GM19043 (cell line): ENCODE data around the gene ZNF691.
"Not testable (repeated sequence)": the region's sequence is repeated elsewhere in the genome, so short reads cannot be mapped to it uniquely, and the experiment has no call there.

Source experiments
- ATAC-seq: cut with Tn5 transposase; IDR thresholded peaks from one replicate; pipeline ENCODE4 v1.9.1; 2021; ENCODE audit warnings: low read depth; ENCODE audit not compliant: unreplicated experiment

The ZNF691 gene

GRCh38 chr1:42846257-42847110, at the start of gene ZNF691:
Gene ZNF691 (plus strand): TSS chr1:42846613. CDS start chr1:42849659, 3,046 bp downstream.
- peak; percentile 95 for ATAC-seq

- no peak for ATAC-seq
These were observed 49.0 kb upstream of the ZNF691 start for GRCh38 chr1:42797414-42797813.

GRCh38 chr1:42797979-42798378, 48.4 kb upstream of the ZNF691 start:
- ATAC-seq, result no peak

- ATAC-seq, result no peak
These were observed 44.5 kb upstream of the ZNF691 start for GRCh38 chr1:42801832-42802473.

GRCh38 chr1:42806171-42806570, 40.2 kb upstream of the ZNF691 start:
- ATAC-seq, result no peak

GRCh38 chr1:42806593-42806992, 39.8 kb upstream of the ZNF691 start:
- no peak for ATAC-seq

- ATAC-seq, result no peak
These were observed 39.3 kb upstream of the ZNF691 start for GRCh38 chr1:42807056-42807668.

GRCh38 chr1:42814815-42815214, 31.6 kb upstream of the ZNF691 start:
- ATAC-seq, result not testable (repeated sequence)

- ATAC-seq, result no peak
These were observed 30.4 kb upstream of the ZNF691 start for GRCh38 chr1:42815941-42816584.

- ATAC-seq, result peak; percentile 68
These were observed 29.6 kb upstream of the ZNF691 start, which contains the start of the genes ERMAP and SVBP for GRCh38 chr1:42816585-42817439. Gene ERMAP (plus strand): TSS chr1:42817122. CDS start chr1:42830449, 13,327 bp downstream. Gene SVBP (minus strand): TSS chr1:42817397. CDS start chr1:42816544, 853 bp downstream.

- ATAC-seq, result no peak
These were observed 29.0 kb upstream of the ZNF691 start for GRCh38 chr1:42817440-42817767.

GRCh38 chr1:42817976-42818375, 28.4 kb upstream of the ZNF691 start:
- ATAC-seq, result no peak

GRCh38 chr1:42820813-42821212, 25.6 kb upstream of the ZNF691 start:
- no peak for ATAC-seq

GRCh38 chr1:42821690-42822089, 24.7 kb upstream of the ZNF691 start:
- ATAC-seq, result no peak

- ATAC-seq, result no peak
These were observed 23.5 kb upstream of the ZNF691 start for GRCh38 chr1:42822800-42823392.

GRCh38 chr1:42824481-42825035, 21.9 kb upstream of the ZNF691 start:
- ATAC-seq, result no peak

GRCh38 chr1:42825036-42825851, 21.2 kb upstream of the ZNF691 start:
- ATAC-seq, result no peak

GRCh38 chr1:42830631-42831030, 15.8 kb upstream of the ZNF691 start:
- ATAC-seq, result no peak
